Fibroblast of lung (primary cell): ENCODE measurements around the gene EIF5A2.

Experiments used
- CTCF ChIP-seq, 2 donors: IDR thresholded peaks in 1 of 2; conservative IDR thresholded peaks in 1 of 2; 1 replicate in 1 of 2; 2 replicates in 1 of 2; pipeline ENCODE4 v1.5.1; 2011 to 2012; ENCODE audit warnings: low read length in 2 of 2, control low read depth in 1 of 2, inconsistent platforms in 1 of 2, low read depth in 1 of 2, mild to moderate bottlenecking in 1 of 2
- EZH2 ChIP-seq: IDR thresholded peaks from 2 replicates; pipeline ENCODE4 v1.5.1; 2012; ENCODE audit warnings: low read length, control low read depth, mild to moderate bottlenecking; ENCODE audit errors: missing control alignments

DNA sequence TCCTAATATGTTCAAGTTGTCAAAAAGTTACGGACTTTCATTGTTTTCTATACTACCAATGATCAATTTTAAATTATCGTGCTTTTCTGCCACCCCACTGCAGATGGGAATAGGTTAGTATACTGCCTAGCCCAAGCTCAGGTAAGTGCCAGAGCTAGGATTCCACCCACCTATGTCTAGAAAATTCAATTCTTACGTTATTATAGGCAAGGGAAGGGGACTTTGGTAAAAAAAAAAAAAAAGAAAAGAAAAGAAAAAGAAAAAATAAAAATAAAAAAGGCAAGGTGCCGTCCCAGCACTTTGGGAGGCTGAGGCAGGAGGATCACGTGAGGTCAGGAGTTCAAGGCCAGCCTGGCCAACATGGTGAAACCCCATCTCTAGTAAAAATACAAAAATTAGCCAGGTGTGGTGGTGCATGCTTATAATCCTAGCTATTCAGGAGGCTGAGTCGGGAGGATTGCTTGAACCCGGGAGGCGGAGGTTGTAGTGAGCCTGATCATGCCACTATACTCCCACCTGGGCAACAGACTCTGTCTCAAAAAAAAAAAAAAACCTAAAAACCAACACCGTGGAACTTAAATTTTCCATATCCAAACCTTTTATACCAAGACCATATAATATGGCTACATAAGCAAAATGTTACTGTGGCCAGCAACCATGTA, 39.7 kb downstream of the EIF5A2 start:
- TF ChIP-seq EZH2 (no peak), CTCF (conservative IDR thresholded peaks at IDR 0.05 in 1 of 2, IDR thresholded peaks at IDR 0.05 in 1 of 2; ENCODE audit: low read depth in 1 of 2, low read length in 2 of 2) (no peak)
